Measurements from ENCODE around the gene DOCK9. TPM values are rescaled to one million over a fixed set of nuclear protein-coding genes. Genes with fewer than 3 reads are reported as not detected.

DOCK9 gene
- total and polyA plus RNA-seq, 2 experiments from 2014 or later, result 8.5 to 57.7 TPM

DNA sequence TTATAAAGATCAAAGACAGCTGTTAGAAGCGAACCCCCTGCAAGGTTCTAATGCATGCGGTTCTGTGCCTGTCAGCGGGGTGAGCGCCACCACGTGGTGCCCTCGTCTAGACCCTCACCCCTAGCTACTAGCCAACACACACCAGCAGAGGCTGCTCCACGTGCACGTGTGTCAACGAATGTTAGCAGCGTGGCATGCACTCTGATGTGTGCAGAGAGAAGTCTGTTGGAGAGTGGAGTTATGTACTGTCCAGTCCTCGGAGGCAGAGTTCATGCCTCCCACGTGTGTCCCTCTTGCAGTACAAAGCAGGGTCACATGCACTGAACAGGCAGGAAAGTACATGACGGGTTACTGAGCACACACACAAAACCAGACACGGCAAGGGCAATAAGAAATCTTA is 150.4 kb downstream of the DOCK9 start:
- H3K4me3 Mint-ChIP-seq, result no peak overlapping the region
- H4K20me1 ChIP-seq (replicated peaks; ENCODE audit: insufficient read depth), result no peaks in the 10 kb centered on the region
- H3K79me2 ChIP-seq (replicated peaks; ENCODE audit: insufficient read depth), result no peaks in the 10 kb centered on the region
- no peaks in the 10 kb centered on the region for H3K36me3 ChIP-seq (ENCODE audit: insufficient read depth)
- no peak for TF ChIP-seq POLR2AphosphoS5 (IDR thresholded peaks at IDR 0.05; ENCODE audit: low read depth)
- no peak for TF ChIP-seq STAT1 (IDR thresholded peaks at IDR 0.05; ENCODE audit: unreplicated experiment)
- TF ChIP-seq, protein P1, sequence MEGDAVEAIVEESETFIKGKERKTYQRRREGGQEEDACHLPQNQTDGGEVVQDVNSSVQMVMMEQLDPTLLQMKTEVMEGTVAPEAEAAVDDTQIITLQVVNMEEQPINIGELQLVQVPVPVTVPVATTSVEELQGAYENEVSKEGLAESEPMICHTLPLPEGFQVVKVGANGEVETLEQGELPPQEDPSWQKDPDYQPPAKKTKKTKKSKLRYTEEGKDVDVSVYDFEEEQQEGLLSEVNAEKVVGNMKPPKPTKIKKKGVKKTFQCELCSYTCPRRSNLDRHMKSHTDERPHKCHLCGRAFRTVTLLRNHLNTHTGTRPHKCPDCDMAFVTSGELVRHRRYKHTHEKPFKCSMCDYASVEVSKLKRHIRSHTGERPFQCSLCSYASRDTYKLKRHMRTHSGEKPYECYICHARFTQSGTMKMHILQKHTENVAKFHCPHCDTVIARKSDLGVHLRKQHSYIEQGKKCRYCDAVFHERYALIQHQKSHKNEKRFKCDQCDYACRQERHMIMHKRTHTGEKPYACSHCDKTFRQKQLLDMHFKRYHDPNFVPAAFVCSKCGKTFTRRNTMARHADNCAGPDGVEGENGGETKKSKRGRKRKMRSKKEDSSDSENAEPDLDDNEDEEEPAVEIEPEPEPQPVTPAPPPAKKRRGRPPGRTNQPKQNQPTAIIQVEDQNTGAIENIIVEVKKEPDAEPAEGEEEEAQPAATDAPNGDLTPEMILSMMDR (conservative IDR thresholded peaks at IDR 0.05; ENCODE audit: low read depth in 2 of 2), result peak; percentile 53 to 85
- TF ChIP-seq ZNF331 (CRISPR knock-in tag; IDR thresholded peaks at IDR 0.05; ENCODE audit: low read depth), result no peak
- peaks cover 2% of the 10 kb centered on the region; the same call in 2 of the 3 replicates for H3K36me3 Mint-ChIP-seq (ENCODE audit: low read depth)
- peaks cover 18% of the 10 kb centered on the region for H3K4me1 ChIP-seq (ENCODE audit: insufficient read depth)
- peak; percentile 64 for DNase-seq (ENCODE audit: low spot score)
- no peak overlapping the region for H3K4me3 ChIP-seq
- no peak overlapping the region for H3K27ac ChIP-seq (ENCODE audit: low read depth)
- H3K27ac Mint-ChIP-seq, result no peak overlapping the region
- no peaks in the 10 kb centered on the region for H3K9me3 Mint-ChIP-seq
- H3F3A ChIP-seq (replicated peaks; ENCODE audit: low read depth), result no peaks in the 10 kb centered on the region
- peak; percentile 94 for ATAC-seq
- H3K4me1 Mint-ChIP-seq, result peaks cover 24% of the 10 kb centered on the region
- H3K27me3 ChIP-seq (ENCODE audit: insufficient read depth), result no peaks in the 10 kb centered on the region
- H3K4me2 ChIP-seq, result no peak overlapping the region
- peaks cover 6% of the 10 kb centered on the region for H3K9me2 ChIP-seq (ENCODE audit: insufficient read depth)
- no peak overlapping the region for H2AFZ ChIP-seq
- peaks cover 2% of the 10 kb centered on the region for H3K27me3 Mint-ChIP-seq (ENCODE audit: insufficient read depth, low read depth, poor library complexity)

DNA sequence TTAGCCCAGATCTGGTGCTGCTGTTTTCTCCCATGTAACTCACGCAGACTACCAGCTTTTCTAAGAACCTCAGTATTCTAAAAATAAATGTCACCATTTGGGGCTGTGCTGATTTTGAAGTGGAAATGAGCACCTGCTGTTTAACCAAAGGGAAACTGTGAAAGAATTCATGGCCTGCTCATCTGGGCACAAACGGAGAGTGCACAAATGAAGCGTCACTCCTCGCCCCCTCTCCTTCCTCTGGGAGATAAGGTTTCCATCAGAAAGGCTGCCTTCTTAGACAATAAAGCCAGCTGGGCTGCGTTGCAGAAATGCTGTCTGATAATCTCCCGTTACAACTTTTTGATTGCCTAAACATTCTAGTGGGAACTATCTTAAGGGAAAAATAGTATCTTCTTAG is 151.7 kb downstream of the DOCK9 start:
- no peaks in the 10 kb centered on the region for H3K9me3 Mint-ChIP-seq
- H3K4me1 Mint-ChIP-seq, result peaks cover 37% of the 10 kb centered on the region
- Histone ChIP-seq H3K27ac (ENCODE audit: low read depth) (no peak overlapping the region), H3K4me1 (ENCODE audit: insufficient read depth) (peaks cover 27% of the 10 kb centered on the region), H3K4me3 (no peak overlapping the region), H3K36me3 (ENCODE audit: insufficient read depth) (no peaks in the 10 kb centered on the region), H3K4me2 (peak overlapping the region; percentile 18; the same call in 1 of the 2 replicates), H3K79me2 (replicated peaks; ENCODE audit: insufficient read depth) (no peaks in the 10 kb centered on the region), H4K20me1 (replicated peaks; ENCODE audit: insufficient read depth) (no peaks in the 10 kb centered on the region), H3K9me2 (ENCODE audit: insufficient read depth) (peaks cover 6% of the 10 kb centered on the region; the same call in 1 of the 2 replicates), H3K27me3 (ENCODE audit: insufficient read depth) (no peaks in the 10 kb centered on the region), H3F3A (replicated peaks; ENCODE audit: low read depth) (no peaks in the 10 kb centered on the region), H2AFZ (no peak overlapping the region)
- TF ChIP-seq ZNF114 (CRISPR knock-in tag; IDR thresholded peaks at IDR 0.05), result no peak
- peaks cover 2% of the 10 kb centered on the region; the same call in 2 of the 3 replicates for H3K36me3 Mint-ChIP-seq (ENCODE audit: low read depth)
- H3K27ac Mint-ChIP-seq, result no peak overlapping the region
- H3K4me3 Mint-ChIP-seq, result no peak overlapping the region
- ATAC-seq (peak; percentile 37), DNase-seq (ENCODE audit: low spot score) (no peak)
- peaks cover 2% of the 10 kb centered on the region for H3K27me3 Mint-ChIP-seq (ENCODE audit: insufficient read depth, low read depth, poor library complexity)

DNA sequence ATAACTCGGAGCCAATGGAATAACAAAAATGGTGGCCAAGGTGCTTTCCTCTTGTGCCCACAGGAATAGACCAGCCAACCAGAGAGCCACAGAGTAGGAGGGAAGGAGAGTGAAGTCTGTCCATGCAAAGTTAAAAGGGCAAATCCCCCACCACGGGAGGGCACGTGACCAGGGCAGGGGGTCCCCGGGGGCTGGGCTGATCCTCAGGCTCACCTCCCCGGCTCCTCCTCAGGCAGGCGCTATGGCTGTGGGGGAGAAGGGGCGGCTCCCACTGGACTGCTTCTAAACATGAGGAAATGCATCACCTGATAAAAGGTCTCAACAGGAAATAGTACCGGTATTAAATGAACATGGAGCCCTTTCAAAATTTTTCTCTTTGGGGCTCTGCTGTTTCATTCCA is 152.2 kb downstream of the DOCK9 start:
- no peak overlapping the region for H3K27ac Mint-ChIP-seq
- Histone ChIP-seq H3K4me3 (no peak overlapping the region), H3F3A (replicated peaks; ENCODE audit: low read depth) (no peaks in the 10 kb centered on the region), H3K4me1 (ENCODE audit: insufficient read depth) (peaks cover 32% of the 10 kb centered on the region), H3K9me2 (ENCODE audit: insufficient read depth) (peaks cover 6% of the 10 kb centered on the region; the same call in 1 of the 2 replicates), H3K27me3 (ENCODE audit: insufficient read depth) (no peaks in the 10 kb centered on the region), H3K36me3 (ENCODE audit: insufficient read depth) (no peaks in the 10 kb centered on the region), H4K20me1 (replicated peaks; ENCODE audit: insufficient read depth) (no peaks in the 10 kb centered on the region), H3K79me2 (replicated peaks; ENCODE audit: insufficient read depth) (no peaks in the 10 kb centered on the region), H3K4me2 (peak overlapping the region; percentile 18; the same call in 1 of the 2 replicates), H2AFZ (no peak overlapping the region), H3K27ac (ENCODE audit: low read depth) (no peak overlapping the region)
- peaks cover 2% of the 10 kb centered on the region for H3K27me3 Mint-ChIP-seq (ENCODE audit: insufficient read depth, low read depth, poor library complexity)
- no peak overlapping the region; the same call in 2 of the 3 replicates for H3K4me3 Mint-ChIP-seq
- peaks cover 2% of the 10 kb centered on the region; the same call in 2 of the 3 replicates for H3K36me3 Mint-ChIP-seq (ENCODE audit: low read depth)
- peaks cover 42% of the 10 kb centered on the region for H3K4me1 Mint-ChIP-seq
- ATAC-seq, result peak; percentile 69
- DNase-seq (ENCODE audit: low spot score), result no peak
- H3K9me3 Mint-ChIP-seq, result no peaks in the 10 kb centered on the region
- TF ChIP-seq EZH2phosphoT487 (IDR thresholded peaks at IDR 0.05; ENCODE audit: unreplicated experiment) (no peak), POLR2AphosphoS5 (IDR thresholded peaks at IDR 0.05; ENCODE audit: low read depth) (no peak), JUNB (IDR thresholded peaks at IDR 0.05; ENCODE audit: unreplicated experiment) (no peak)
- TF ChIP-seq, protein P2, sequence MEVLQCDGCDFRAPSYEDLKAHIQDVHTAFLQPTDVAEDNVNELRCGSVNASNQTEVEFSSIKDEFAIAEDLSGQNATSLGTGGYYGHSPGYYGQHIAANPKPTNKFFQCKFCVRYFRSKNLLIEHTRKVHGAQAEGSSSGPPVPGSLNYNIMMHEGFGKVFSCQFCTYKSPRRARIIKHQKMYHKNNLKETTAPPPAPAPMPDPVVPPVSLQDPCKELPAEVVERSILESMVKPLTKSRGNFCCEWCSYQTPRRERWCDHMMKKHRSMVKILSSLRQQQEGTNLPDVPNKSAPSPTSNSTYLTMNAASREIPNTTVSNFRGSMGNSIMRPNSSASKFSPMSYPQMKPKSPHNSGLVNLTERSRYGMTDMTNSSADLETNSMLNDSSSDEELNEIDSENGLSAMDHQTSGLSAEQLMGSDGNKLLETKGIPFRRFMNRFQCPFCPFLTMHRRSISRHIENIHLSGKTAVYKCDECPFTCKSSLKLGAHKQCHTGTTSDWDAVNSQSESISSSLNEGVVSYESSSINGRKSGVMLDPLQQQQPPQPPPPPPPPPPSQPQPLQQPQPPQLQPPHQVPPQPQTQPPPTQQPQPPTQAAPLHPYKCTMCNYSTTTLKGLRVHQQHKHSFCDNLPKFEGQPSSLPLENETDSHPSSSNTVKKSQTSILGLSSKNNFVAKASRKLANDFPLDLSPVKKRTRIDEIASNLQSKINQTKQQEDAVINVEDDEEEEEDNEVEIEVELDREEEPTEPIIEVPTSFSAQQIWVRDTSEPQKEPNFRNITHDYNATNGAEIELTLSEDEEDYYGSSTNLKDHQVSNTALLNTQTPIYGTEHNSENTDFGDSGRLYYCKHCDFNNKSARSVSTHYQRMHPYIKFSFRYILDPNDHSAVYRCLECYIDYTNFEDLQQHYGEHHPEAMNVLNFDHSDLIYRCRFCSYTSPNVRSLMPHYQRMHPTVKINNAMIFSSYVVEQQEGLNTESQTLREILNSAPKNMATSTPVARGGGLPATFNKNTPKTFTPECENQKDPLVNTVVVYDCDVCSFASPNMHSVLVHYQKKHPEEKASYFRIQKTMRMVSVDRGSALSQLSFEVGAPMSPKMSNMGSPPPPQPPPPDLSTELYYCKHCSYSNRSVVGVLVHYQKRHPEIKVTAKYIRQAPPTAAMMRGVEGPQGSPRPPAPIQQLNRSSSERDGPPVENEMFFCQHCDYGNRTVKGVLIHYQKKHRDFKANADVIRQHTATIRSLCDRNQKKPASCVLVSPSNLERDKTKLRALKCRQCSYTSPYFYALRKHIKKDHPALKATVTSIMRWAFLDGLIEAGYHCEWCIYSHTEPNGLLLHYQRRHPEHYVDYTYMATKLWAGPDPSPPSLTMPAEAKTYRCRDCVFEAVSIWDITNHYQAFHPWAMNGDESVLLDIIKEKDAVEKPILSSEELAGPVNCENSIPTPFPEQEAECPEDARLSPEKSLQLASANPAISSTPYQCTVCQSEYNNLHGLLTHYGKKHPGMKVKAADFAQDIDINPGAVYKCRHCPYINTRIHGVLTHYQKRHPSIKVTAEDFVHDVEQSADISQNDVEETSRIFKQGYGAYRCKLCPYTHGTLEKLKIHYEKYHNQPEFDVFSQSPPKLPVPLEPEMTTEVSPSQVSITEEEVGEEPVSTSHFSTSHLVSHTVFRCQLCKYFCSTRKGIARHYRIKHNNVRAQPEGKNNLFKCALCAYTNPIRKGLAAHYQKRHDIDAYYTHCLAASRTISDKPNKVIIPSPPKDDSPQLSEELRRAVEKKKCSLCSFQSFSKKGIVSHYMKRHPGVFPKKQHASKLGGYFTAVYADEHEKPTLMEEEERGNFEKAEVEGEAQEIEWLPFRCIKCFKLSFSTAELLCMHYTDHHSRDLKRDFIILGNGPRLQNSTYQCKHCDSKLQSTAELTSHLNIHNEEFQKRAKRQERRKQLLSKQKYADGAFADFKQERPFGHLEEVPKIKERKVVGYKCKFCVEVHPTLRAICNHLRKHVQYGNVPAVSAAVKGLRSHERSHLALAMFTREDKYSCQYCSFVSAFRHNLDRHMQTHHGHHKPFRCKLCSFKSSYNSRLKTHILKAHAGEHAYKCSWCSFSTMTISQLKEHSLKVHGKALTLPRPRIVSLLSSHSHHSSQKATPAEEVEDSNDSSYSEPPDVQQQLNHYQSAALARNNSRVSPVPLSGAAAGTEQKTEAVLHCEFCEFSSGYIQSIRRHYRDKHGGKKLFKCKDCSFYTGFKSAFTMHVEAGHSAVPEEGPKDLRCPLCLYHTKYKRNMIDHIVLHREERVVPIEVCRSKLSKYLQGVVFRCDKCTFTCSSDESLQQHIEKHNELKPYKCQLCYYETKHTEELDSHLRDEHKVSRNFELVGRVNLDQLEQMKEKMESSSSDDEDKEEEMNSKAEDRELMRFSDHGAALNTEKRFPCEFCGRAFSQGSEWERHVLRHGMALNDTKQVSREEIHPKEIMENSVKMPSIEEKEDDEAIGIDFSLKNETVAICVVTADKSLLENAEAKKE (CRISPR knock-in tag; IDR thresholded peaks at IDR 0.05), result no peak
